ENCODE data around the gene CDK5R2. TPM values are rescaled to one million over a fixed set of nuclear protein-coding genes. Genes with fewer than 3 reads are reported as not detected.

The CDK5R2 gene
- total RNA-seq, 2 donors from 2014 or later, result not detected

- TF ChIP-seq CTCF (IDR thresholded peaks at IDR 0.05), result no peak
- Histone ChIP-seq H3K36me3 (no peaks in the 10 kb centered on the region), H3K27me3 (replicated peaks; ENCODE audit: insufficient read depth) (peaks cover 21% of the 10 kb centered on the region), H3K27ac (no peak overlapping the region), H3K4me3 (no peak overlapping the region), H3K9me3 (no peaks in the 10 kb centered on the region), H3K4me1 (ENCODE audit: control insufficient read depth in 1 of 2, low read depth in 2 of 2) (peaks cover 0 to 14% of the 10 kb centered on the region in 2 donors)
- no peak for DNase-seq (ENCODE audit: low spot score)
- ATAC-seq (ENCODE audit: insufficient number of reproducible peaks, low FRiP score, low read depth), result no peak
Measured at GRCh38 chr2:218958276-218958675, 1.2 kb upstream of the CDK5R2 start.

- ATAC-seq (ENCODE audit: insufficient number of reproducible peaks, low FRiP score, low read depth), result no peak
- no peak for DNase-seq (ENCODE audit: low spot score)
- peaks cover 0 to 14% of the 10 kb centered on the region in 2 donors for H3K4me1 ChIP-seq (ENCODE audit: control insufficient read depth in 1 of 2, low read depth in 2 of 2)
- H3K27me3 ChIP-seq (replicated peaks; ENCODE audit: insufficient read depth), result peaks cover 21% of the 10 kb centered on the region
- no peaks in the 10 kb centered on the region for H3K36me3 ChIP-seq
- TF ChIP-seq CTCF (IDR thresholded peaks at IDR 0.05), result no peak
- no peak overlapping the region for H3K27ac ChIP-seq
- no peaks in the 10 kb centered on the region for H3K9me3 ChIP-seq
- peak overlapping the region; percentile 62 for H3K4me3 ChIP-seq
Measured at GRCh38 chr2:218959761-218960308, 369 bp downstream of the CDK5R2 start.

- no peak for TF ChIP-seq CTCF (IDR thresholded peaks at IDR 0.05)
- H3K4me3 ChIP-seq, result no peak overlapping the region
- peaks cover 0 to 14% of the 10 kb centered on the region in 2 donors for H3K4me1 ChIP-seq (ENCODE audit: control insufficient read depth in 1 of 2, low read depth in 2 of 2)
- peaks cover 21% of the 10 kb centered on the region for H3K27me3 ChIP-seq (replicated peaks; ENCODE audit: insufficient read depth)
- DNase-seq (ENCODE audit: low spot score), result no peak
- H3K36me3 ChIP-seq, result no peaks in the 10 kb centered on the region
- no peak overlapping the region for H3K27ac ChIP-seq
- no peak for ATAC-seq (ENCODE audit: insufficient number of reproducible peaks, low FRiP score, low read depth)
- H3K9me3 ChIP-seq, result no peaks in the 10 kb centered on the region
Measured at GRCh38 chr2:218960309-218961165, 1.1 kb downstream of the CDK5R2 start.

- DNase-seq (ENCODE audit: low spot score), result no peak
Measured at GRCh38 chr2:218961229-218961628, 1.8 kb downstream of the CDK5R2 start.

More at GRCh38 chr2:218961229-218961628, 1.8 kb downstream of the CDK5R2 start:
- H3K4me3 ChIP-seq, result no peak overlapping the region
- no peaks in the 10 kb centered on the region for H3K36me3 ChIP-seq
- no peak for TF ChIP-seq CTCF (IDR thresholded peaks at IDR 0.05)
- no peaks in the 10 kb centered on the region for H3K9me3 ChIP-seq
- peaks cover 0 to 14% of the 10 kb centered on the region in 2 donors for H3K4me1 ChIP-seq (ENCODE audit: control insufficient read depth in 1 of 2, low read depth in 2 of 2)
- no peak overlapping the region for H3K27ac ChIP-seq
- no peak for ATAC-seq (ENCODE audit: insufficient number of reproducible peaks, low FRiP score, low read depth)
- H3K27me3 ChIP-seq (replicated peaks; ENCODE audit: insufficient read depth), result peaks cover 21% of the 10 kb centered on the region

All from thoracic aorta (tissue), 2 donors.